Stimulated activated CD4-positive, alpha-beta T cell treated with anti-CD3 and anti-CD28 coated beads, Interleukin-2, amount 100 ng/mL, for 24 hours (primary cell): ENCODE measurements around the gene SYT7.

Source experiments
- DNase-seq, 2 donors: peaks; one replicate each; pipeline ENCODE4 v3.0.0-alpha.2; 2020

Gene SYT7

GRCh38 chr11:61534025-61534932 lies 46.6 kb downstream of the SYT7 start:
- no peak for DNase-seq

- no peak for DNase-seq
These were observed 47.5 kb downstream of the SYT7 start for GRCh38 chr11:61533401-61533800.

GRCh38 chr11:61533039-61533375 lies 47.9 kb downstream of the SYT7 start:
- no peak for DNase-seq

GRCh38 chr11:61532134-61533038 lies 48.5 kb downstream of the SYT7 start:
- DNase-seq, result peak; percentile 54 to 62

- no peak for DNase-seq
These were observed 49.8 kb downstream of the SYT7 start for GRCh38 chr11:61531044-61531443.

GRCh38 chr11:61529537-61530225 lies 51.2 kb downstream of the SYT7 start:
- no peak for DNase-seq

GRCh38 chr11:61528114-61528513 lies 52.8 kb downstream of the SYT7 start:
- no peak for DNase-seq

GRCh38 chr11:61526956-61527731 lies 53.7 kb downstream of the SYT7 start:
- no peak for DNase-seq

GRCh38 chr11:61526229-61526628 lies 54.6 kb downstream of the SYT7 start:
- no peak for DNase-seq

- no peak for DNase-seq
These were observed 55.8 kb downstream of the SYT7 start for GRCh38 chr11:61524963-61525587.

GRCh38 chr11:61524446-61524845 lies 56.4 kb downstream of the SYT7 start:
- DNase-seq, result no peak

- no peak for DNase-seq
These were observed 58.0 kb downstream of the SYT7 start for GRCh38 chr11:61522881-61523280.

- no peak for DNase-seq
These were observed 62.7 kb downstream of the SYT7 start for GRCh38 chr11:61518032-61518795.

- peak; percentile 68 to 70 for DNase-seq
These were observed 64.0 kb downstream of the SYT7 start for GRCh38 chr11:61516675-61517572.

GRCh38 chr11:61516191-61516590 lies 64.7 kb downstream of the SYT7 start:
- peak in 1 of 2 donors; percentile 20 for DNase-seq

- no peak for DNase-seq
These were observed 65.2 kb downstream of the SYT7 start for GRCh38 chr11:61515686-61516085.

- DNase-seq, result no peak
These were observed 66.6 kb downstream of the SYT7 start for GRCh38 chr11:61514050-61514917.

GRCh38 chr11:61513143-61513765 lies 67.6 kb downstream of the SYT7 start:
- no peak for DNase-seq
